ENCODE data around the gene NDRG3. TPM values are rescaled to one million over a fixed set of nuclear protein-coding genes. Genes with fewer than 3 reads are reported as not detected.

NDRG3 gene
- total RNA-seq, 1 experiment from 2014 or later, result 33.6 TPM

DNA sequence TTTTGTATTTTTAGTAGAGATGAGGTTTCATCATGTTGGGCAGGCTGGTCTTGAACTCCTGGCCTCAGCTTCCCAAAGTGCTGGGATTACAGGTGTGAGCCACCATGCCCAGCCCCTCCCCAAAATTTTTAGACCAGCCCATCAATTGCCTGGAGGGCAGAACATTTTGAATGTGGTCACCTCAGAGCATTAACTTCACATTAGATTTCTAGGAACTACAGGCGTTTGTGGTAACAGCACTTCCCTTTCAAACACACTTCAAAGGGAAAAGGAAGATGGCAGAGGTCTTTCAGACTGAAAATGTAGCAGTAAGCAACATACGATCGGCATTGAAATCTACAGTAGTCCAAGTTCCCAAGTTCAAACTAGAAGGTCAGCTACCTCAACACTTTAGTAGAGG lies 87.6 kb downstream of the NDRG3 start:
- no peaks in the 10 kb centered on the region for H3K9me2 ChIP-seq (replicated peaks; ENCODE audit: insufficient read depth, low read length)
- H3K36me3 ChIP-seq (ENCODE audit: insufficient read depth, low read length), result no peaks in the 10 kb centered on the region
- H3K9ac ChIP-seq (ENCODE audit: low read length), result no peak overlapping the region
- no peaks in the 10 kb centered on the region for H3K9me3 ChIP-seq (ENCODE audit: low read length)
- DNase-seq, result no peak
- H3K4me2 ChIP-seq (ENCODE audit: low read depth, low read length, poor library complexity, severe bottlenecking), result no peak overlapping the region
- peaks cover 9% of the 10 kb centered on the region for H3K4me1 ChIP-seq (ENCODE audit: low read length)
- no peak overlapping the region for H3K27ac ChIP-seq (ENCODE audit: low read length)
- H4K20me1 ChIP-seq (ENCODE audit: insufficient read depth, low read depth, low read length), result no peaks in the 10 kb centered on the region
- H2AFZ ChIP-seq (ENCODE audit: low read length), result no peak overlapping the region
- no peaks in the 10 kb centered on the region for H3K27me3 ChIP-seq (ENCODE audit: low read length)
- H3K4me3 ChIP-seq (ENCODE audit: low read length), result no peak overlapping the region
- H3K79me2 ChIP-seq (ENCODE audit: low read length), result no peaks in the 10 kb centered on the region

DNA sequence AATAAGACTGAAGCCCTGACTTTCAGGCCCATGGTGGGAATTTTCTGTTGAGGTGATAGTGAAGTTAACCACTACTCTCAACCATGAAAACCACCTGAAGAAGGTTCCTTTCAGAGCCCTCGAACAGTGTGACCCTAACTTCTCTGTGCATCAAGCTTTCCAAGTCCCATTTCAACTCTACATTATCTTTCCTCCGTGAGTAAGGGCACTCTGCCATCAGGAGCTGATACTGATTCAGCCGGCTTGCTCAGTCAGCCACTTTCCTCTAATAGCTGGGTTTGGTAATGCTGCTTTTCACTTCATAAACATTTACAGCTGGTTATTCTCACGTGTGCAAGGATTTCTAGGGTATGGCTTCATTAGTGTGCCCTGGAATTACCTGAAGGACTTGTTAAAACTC lies 89.2 kb downstream of the NDRG3 start:
- H2AFZ ChIP-seq (ENCODE audit: low read length), result no peak overlapping the region
- H3K27me3 ChIP-seq (ENCODE audit: low read length), result no peaks in the 10 kb centered on the region
- H3K9me2 ChIP-seq (replicated peaks; ENCODE audit: insufficient read depth, low read length), result no peaks in the 10 kb centered on the region
- H4K20me1 ChIP-seq (ENCODE audit: insufficient read depth, low read depth, low read length), result no peaks in the 10 kb centered on the region
- H3K27ac ChIP-seq (ENCODE audit: low read length), result no peak overlapping the region
- DNase-seq, result no peak
- no peaks in the 10 kb centered on the region for H3K36me3 ChIP-seq (ENCODE audit: insufficient read depth, low read length)
- no peaks in the 10 kb centered on the region for H3K9me3 ChIP-seq (ENCODE audit: low read length)
- no peaks in the 10 kb centered on the region for H3K79me2 ChIP-seq (ENCODE audit: low read length)
- no peak overlapping the region for H3K4me2 ChIP-seq (ENCODE audit: low read depth, low read length, poor library complexity, severe bottlenecking)
- no peak overlapping the region for H3K9ac ChIP-seq (ENCODE audit: low read length)
- peaks cover 5% of the 10 kb centered on the region; the same call in 1 of the 2 replicates for H3K4me1 ChIP-seq (ENCODE audit: low read length)
- no peak overlapping the region for H3K4me3 ChIP-seq (ENCODE audit: low read length)

DNA sequence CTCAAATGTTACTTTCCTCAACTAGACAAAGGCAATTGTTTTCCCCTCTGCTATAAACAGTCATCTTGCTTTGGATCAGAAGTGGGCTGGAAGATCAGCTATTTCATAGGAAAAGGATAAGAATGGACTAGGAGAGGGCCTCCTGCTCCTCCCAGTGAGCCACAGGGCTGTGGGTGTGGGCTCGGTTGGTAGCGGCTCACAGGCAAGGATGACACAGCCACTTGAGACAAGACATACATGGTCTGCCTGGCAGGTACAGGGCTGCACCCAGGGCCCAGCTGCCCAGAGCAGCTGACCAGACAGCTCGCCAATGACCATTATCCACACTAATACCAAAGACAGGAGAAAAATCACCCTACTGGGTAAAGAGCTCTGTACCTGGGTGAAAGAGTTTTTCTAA lies 90.9 kb downstream of the NDRG3 start:
- Histone ChIP-seq H2AFZ (ENCODE audit: low read length) (no peak overlapping the region), H3K27ac (ENCODE audit: low read length) (no peak overlapping the region), H3K9me2 (replicated peaks; ENCODE audit: insufficient read depth, low read length) (no peaks in the 10 kb centered on the region), H4K20me1 (ENCODE audit: insufficient read depth, low read depth, low read length) (no peaks in the 10 kb centered on the region), H3K9me3 (ENCODE audit: low read length) (no peaks in the 10 kb centered on the region), H3K27me3 (ENCODE audit: low read length) (no peaks in the 10 kb centered on the region), H3K4me3 (ENCODE audit: low read length) (no peak overlapping the region), H3K4me1 (ENCODE audit: low read length) (peaks cover 5% of the 10 kb centered on the region; the same call in 1 of the 2 replicates), H3K9ac (ENCODE audit: low read length) (no peak overlapping the region), H3K4me2 (ENCODE audit: low read depth, low read length, poor library complexity, severe bottlenecking) (no peak overlapping the region), H3K36me3 (ENCODE audit: insufficient read depth, low read length) (no peaks in the 10 kb centered on the region), H3K79me2 (ENCODE audit: low read length) (no peaks in the 10 kb centered on the region)
- no peak for DNase-seq

DNA sequence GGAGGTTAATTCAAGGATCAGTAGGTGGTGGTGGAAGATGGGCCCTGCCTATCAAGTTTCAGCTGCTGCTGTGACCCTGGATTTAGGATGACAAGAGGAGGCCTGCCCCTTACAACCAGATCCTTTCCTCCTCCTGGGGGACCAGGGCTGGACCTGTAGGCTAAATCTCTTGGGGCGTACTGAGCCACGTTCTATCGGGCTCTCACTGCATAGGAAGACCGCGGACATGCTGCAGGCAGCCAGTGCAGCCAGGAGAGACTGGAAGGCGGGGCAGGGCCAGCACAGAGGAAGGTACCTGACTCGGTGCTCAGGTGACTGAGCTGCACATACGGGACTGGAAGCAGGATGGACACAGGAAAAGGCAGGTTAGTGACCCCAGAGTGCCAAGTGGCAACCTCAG lies 91.4 kb downstream of the NDRG3 start:
- no peaks in the 10 kb centered on the region for H3K27me3 ChIP-seq (ENCODE audit: low read length)
- no peak overlapping the region for H3K4me3 ChIP-seq (ENCODE audit: low read length)
- no peak overlapping the region for H2AFZ ChIP-seq (ENCODE audit: low read length)
- peaks cover 5% of the 10 kb centered on the region; the same call in 1 of the 2 replicates for H3K4me1 ChIP-seq (ENCODE audit: low read length)
- no peaks in the 10 kb centered on the region for H3K36me3 ChIP-seq (ENCODE audit: insufficient read depth, low read length)
- no peak overlapping the region for H3K9ac ChIP-seq (ENCODE audit: low read length)
- no peak overlapping the region for H3K4me2 ChIP-seq (ENCODE audit: low read depth, low read length, poor library complexity, severe bottlenecking)
- H4K20me1 ChIP-seq (ENCODE audit: insufficient read depth, low read depth, low read length), result no peaks in the 10 kb centered on the region
- H3K79me2 ChIP-seq (ENCODE audit: low read length), result no peaks in the 10 kb centered on the region
- no peak overlapping the region for H3K27ac ChIP-seq (ENCODE audit: low read length)
- no peak for DNase-seq
- H3K9me2 ChIP-seq (replicated peaks; ENCODE audit: insufficient read depth, low read length), result no peaks in the 10 kb centered on the region
- no peaks in the 10 kb centered on the region for H3K9me3 ChIP-seq (ENCODE audit: low read length)

DNA sequence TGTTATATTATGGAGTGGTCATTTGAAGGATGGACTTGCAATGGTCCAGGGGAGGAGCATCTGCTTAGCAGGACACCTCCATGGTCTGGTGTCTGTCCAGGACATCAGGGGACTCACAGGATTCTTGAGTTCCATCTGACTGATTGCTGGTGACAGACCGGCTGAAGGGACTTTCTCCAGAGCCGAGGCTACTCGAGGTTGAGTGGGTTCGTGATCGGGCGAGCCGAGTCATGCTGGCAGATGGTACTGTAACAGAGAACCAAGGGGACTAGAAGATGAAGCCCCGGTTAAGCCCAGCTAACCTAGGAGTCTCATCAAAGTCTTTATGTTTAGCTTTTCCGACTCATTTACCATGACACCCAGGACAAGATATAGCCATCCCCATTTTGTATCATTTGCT lies 92.4 kb downstream of the NDRG3 start:
- Histone ChIP-seq H3K9me3 (ENCODE audit: low read length) (no peaks in the 10 kb centered on the region), H3K4me3 (ENCODE audit: low read length) (no peak overlapping the region), H3K4me2 (ENCODE audit: low read depth, low read length, poor library complexity, severe bottlenecking) (no peak overlapping the region), H2AFZ (ENCODE audit: low read length) (no peak overlapping the region), H3K4me1 (ENCODE audit: low read length) (peaks cover 1% of the 10 kb centered on the region; the same call in 1 of the 2 replicates), H3K36me3 (ENCODE audit: insufficient read depth, low read length) (no peaks in the 10 kb centered on the region), H3K9ac (ENCODE audit: low read length) (no peak overlapping the region), H4K20me1 (ENCODE audit: insufficient read depth, low read depth, low read length) (no peaks in the 10 kb centered on the region), H3K27me3 (ENCODE audit: low read length) (no peaks in the 10 kb centered on the region), H3K9me2 (replicated peaks; ENCODE audit: insufficient read depth, low read length) (no peaks in the 10 kb centered on the region), H3K79me2 (ENCODE audit: low read length) (no peaks in the 10 kb centered on the region), H3K27ac (ENCODE audit: low read length) (no peak overlapping the region)
- DNase-seq, result no peak

DNA sequence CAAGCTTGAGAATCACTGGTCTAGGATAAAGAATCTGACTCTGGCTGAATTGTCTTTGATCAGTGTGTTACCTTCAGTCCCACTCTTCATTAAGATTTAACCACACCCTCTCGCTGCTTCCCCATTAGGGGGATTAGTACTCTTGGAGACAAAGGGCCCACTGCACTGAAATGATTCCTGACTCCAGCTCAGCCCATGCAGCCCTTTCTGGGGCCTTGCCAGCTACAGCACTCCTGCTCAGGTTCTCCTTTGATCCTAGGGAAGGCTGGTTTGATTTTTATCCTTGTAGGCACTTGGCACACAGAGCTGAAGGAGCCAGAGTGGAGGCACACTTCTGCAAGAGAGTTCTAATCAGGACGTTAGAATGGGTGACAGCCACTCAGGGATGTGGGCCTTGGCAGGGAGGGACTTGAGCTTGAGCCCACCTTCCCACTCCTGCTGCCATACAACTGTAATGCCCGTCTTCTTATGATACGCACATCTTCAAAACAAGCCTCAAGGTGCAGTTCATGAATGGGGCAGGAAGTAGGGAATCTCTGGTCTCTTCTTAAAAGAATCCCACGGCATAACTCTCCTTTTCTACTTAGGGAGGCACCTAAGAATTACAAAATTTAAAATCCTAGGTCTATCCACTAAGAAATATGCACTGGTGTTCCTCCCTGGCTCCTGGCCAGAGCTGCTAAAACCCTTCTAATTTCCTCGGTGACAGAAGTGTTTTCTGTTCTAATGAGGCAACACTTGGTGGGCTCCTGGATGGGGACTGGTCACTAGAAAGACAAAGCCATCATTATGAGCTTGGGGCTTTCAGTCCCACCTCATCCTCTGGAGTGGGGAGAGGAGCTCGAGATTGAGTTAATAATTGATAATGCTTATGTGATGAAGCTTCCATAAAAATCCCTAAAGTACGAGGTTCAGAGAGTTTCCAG lies 98.4 kb downstream of the NDRG3 start:
- Histone ChIP-seq H3K9me3 (ENCODE audit: low read length) (no peaks in the 10 kb centered on the region), H3K4me2 (ENCODE audit: low read depth, low read length, poor library complexity, severe bottlenecking) (no peak overlapping the region), H3K27me3 (ENCODE audit: low read length) (no peaks in the 10 kb centered on the region), H3K27ac (ENCODE audit: low read length) (no peak overlapping the region), H2AFZ (ENCODE audit: low read length) (no peak overlapping the region), H3K79me2 (ENCODE audit: low read length) (no peaks in the 10 kb centered on the region), H3K9me2 (replicated peaks; ENCODE audit: insufficient read depth, low read length) (no peaks in the 10 kb centered on the region), H3K4me3 (ENCODE audit: low read length) (no peak overlapping the region), H3K4me1 (ENCODE audit: low read length) (peaks cover 16% of the 10 kb centered on the region), H4K20me1 (ENCODE audit: insufficient read depth, low read depth, low read length) (no peaks in the 10 kb centered on the region), H3K9ac (ENCODE audit: low read length) (no peak overlapping the region), H3K36me3 (ENCODE audit: insufficient read depth, low read length) (no peaks in the 10 kb centered on the region)
- DNase-seq, result no peak

DNA sequence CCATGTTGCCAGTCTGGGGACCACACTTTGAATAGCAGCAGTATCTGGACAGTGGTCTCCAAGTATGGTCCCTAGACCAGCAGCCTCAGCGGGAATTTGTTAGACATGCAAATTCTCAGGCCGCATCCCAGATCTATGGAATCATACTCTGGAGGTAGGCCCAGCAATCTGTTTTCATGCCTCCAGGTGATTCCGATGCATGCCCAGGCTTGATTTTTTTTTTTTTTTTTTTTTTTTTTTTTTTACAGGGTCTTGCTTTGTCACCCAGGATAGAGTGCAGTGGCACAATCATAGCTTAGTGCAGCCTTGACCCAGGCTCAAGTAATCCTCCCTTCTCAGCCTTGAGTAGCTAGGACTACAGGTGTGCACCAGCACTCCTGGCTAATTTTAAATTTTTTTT lies 99.2 kb downstream of the NDRG3 start:
- H3K36me3 ChIP-seq (ENCODE audit: insufficient read depth, low read length), result no peaks in the 10 kb centered on the region
- H2AFZ ChIP-seq (ENCODE audit: low read length), result peak overlapping the region; percentile 44; the same call in 1 of the 2 replicates
- 0 out of 2 replicates have a peak overlapping the region, but pooled peaks have one; percentile 18 for H3K9ac ChIP-seq (ENCODE audit: low read length)
- H3K27ac ChIP-seq (ENCODE audit: low read length), result no peak overlapping the region
- DNase-seq, result no peak
- H3K27me3 ChIP-seq (ENCODE audit: low read length), result no peaks in the 10 kb centered on the region
- peaks cover 16% of the 10 kb centered on the region for H3K4me1 ChIP-seq (ENCODE audit: low read length)
- H3K79me2 ChIP-seq (ENCODE audit: low read length), result no peaks in the 10 kb centered on the region
- no peaks in the 10 kb centered on the region for H4K20me1 ChIP-seq (ENCODE audit: insufficient read depth, low read depth, low read length)
- no peaks in the 10 kb centered on the region for H3K9me2 ChIP-seq (replicated peaks; ENCODE audit: insufficient read depth, low read length)
- H3K4me3 ChIP-seq (ENCODE audit: low read length), result no peak overlapping the region
- H3K9me3 ChIP-seq (ENCODE audit: low read length), result no peaks in the 10 kb centered on the region
- H3K4me2 ChIP-seq (ENCODE audit: low read depth, low read length, poor library complexity, severe bottlenecking), result peak overlapping the region; percentile 35

DNA sequence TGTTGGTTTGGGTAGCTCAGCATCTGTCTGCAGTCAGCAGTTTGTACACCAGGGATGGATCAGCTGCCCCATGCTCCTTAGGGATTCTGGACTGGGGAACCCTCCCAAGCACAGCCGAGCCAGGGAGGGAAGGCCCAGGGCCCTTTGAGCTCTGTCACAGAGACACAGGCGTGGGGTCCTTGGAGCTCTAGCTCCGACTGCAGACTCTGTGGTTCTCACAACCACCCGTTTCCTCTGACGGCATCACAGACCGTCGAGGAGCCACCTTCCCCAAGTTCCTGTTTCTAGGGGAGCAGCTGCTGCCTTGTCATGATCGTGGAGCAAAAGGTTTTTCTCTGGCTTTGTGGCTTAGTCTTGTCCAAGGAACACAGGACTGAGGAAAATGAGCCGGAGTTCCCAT lies 99.9 kb downstream of the NDRG3 start, which contains the start of gene SLA2:
SLA2 (minus strand) TSS at position 199 of the 400 bp plus-strand sequence. CDS start 4,861 bp downstream, outside the sequence.
- Histone ChIP-seq H3K9me3 (ENCODE audit: low read length) (no peaks in the 10 kb centered on the region), H2AFZ (ENCODE audit: low read length) (peak within 1 kb of the TSS; percentile 44; the same call in 1 of the 2 replicates), H3K4me3 (ENCODE audit: low read length) (no peak within 1 kb of the TSS), H3K4me1 (ENCODE audit: low read length) (peaks cover 16% of the 10 kb centered on the region), H3K79me2 (ENCODE audit: low read length) (no peaks in the 10 kb centered on the region), H3K27ac (ENCODE audit: low read length) (no peak within 1 kb of the TSS), H3K4me2 (ENCODE audit: low read depth, low read length, poor library complexity, severe bottlenecking) (peak within 1 kb of the TSS; percentile 35), H3K9me2 (replicated peaks; ENCODE audit: insufficient read depth, low read length) (no peaks in the 10 kb centered on the region), H4K20me1 (ENCODE audit: insufficient read depth, low read depth, low read length) (no peaks in the 10 kb centered on the region), H3K36me3 (ENCODE audit: insufficient read depth, low read length) (no peaks in the 10 kb centered on the region), H3K9ac (ENCODE audit: low read length) (0 out of 2 replicates have a peak within 1 kb of the TSS, but pooled peaks have one; percentile 18), H3K27me3 (ENCODE audit: low read length) (no peaks in the 10 kb centered on the region)
- peak; percentile 66 for DNase-seq

Measured in Karpas-422 (cell line).